Mesendoderm (in vitro differentiated cells): ENCODE data around the gene TMEM239.

ENCODE experiments used
- DNase-seq: peaks from one replicate; pipeline ENCODE4 v3.0.0; 2013
- H2AK5ac ChIP-seq: 2 replicates; pipeline ENCODE4 v1.6.1; 2013; ENCODE audit warnings: low read length, inconsistent platforms
- H2BK120ac ChIP-seq: 2 replicates; pipeline ENCODE4 v1.6.1; 2013; ENCODE audit warnings: low read depth, mild to moderate bottlenecking, low read length, moderate library complexity, mixed read lengths
- H2BK15ac ChIP-seq: replicated peaks from 2 replicates; pipeline ENCODE4 v1.6.1; 2013; ENCODE audit warnings: low read depth, mild to moderate bottlenecking, moderate library complexity
- H2BK5ac ChIP-seq: 2 replicates; pipeline ENCODE4 v1.6.1; 2013; ENCODE audit warnings: low read length, inconsistent platforms
- H3K18ac ChIP-seq: 2 replicates; pipeline ENCODE4 v1.6.1; 2013; ENCODE audit warnings: mild to moderate bottlenecking, low read length, mixed read lengths
- H3K23ac ChIP-seq: one replicate; pipeline ENCODE4 v1.6.1; 2013; ENCODE audit warnings: low read length
- H3K27ac ChIP-seq: 2 replicates; pipeline ENCODE4 v1.5.1; 2013; ENCODE audit warnings: low read depth, mild to moderate bottlenecking, inconsistent platforms, low read length, moderate library complexity
- H3K27me3 ChIP-seq: 2 replicates; pipeline ENCODE4 v1.6.1; 2013; ENCODE audit warnings: low read length, control low read depth, mild to moderate bottlenecking, inconsistent platforms; ENCODE audit not compliant: insufficient read depth, poor library complexity
- H3K36me3 ChIP-seq: 2 replicates; pipeline ENCODE4 v1.6.1; 2013; ENCODE audit warnings: low read length, inconsistent platforms; ENCODE audit not compliant: control insufficient read depth, insufficient read depth
- H3K4ac ChIP-seq: one replicate; pipeline ENCODE4 v1.6.1; 2013; ENCODE audit warnings: low read depth, mild to moderate bottlenecking, low read length, moderate library complexity
- H3K4me1 ChIP-seq: 2 replicates; pipeline ENCODE4 v1.6.1; 2013; ENCODE audit warnings: low read depth, low read length, inconsistent platforms; ENCODE audit not compliant: control insufficient read depth
- H3K4me2 ChIP-seq: 2 replicates; pipeline ENCODE4 v1.6.1; 2013; ENCODE audit warnings: low read length
- H3K4me3 ChIP-seq: 2 replicates; pipeline ENCODE4 v1.5.1; 2013; ENCODE audit warnings: mild to moderate bottlenecking, low read length
- H3K56ac ChIP-seq: one replicate; pipeline ENCODE4 v1.6.1; 2013; ENCODE audit warnings: low read length
- H3K79me1 ChIP-seq: 2 replicates; pipeline ENCODE4 v1.6.1; 2013; ENCODE audit warnings: low read length, inconsistent platforms
- H3K79me2 ChIP-seq: 2 replicates; pipeline ENCODE4 v1.6.1; 2013; ENCODE audit warnings: mild to moderate bottlenecking, low read length; ENCODE audit not compliant: control insufficient read depth, insufficient read depth
- H3K9ac ChIP-seq: 2 replicates; pipeline ENCODE4 v1.6.1; 2013; ENCODE audit warnings: low read length, inconsistent platforms
- H4K5ac ChIP-seq: one replicate; pipeline ENCODE4 v1.6.1; 2013; ENCODE audit warnings: low read length
- H4K8ac ChIP-seq: one replicate; pipeline ENCODE4 v1.6.1; 2013; ENCODE audit warnings: low read depth, mild to moderate bottlenecking, control low read depth, low read length, moderate library complexity
- WGBS: extraction: QIAGEN DNeasy Blood & Tissue Kit; methylation state at CpG from one replicate; pipeline ENCODE4 v1.1.7; 2013; ENCODE audit warnings: low lambda C conversion rate, missing lambda C conversion rate; ENCODE audit not compliant: insufficient coverage; ENCODE audit errors: extremely low coverage; 5-methylcytosine and 5-hydroxymethylcytosine counted together

Gene TMEM239

GRCh38 chr20:2858591-2858990, 42.4 kb downstream of the TMEM239 start:
- Histone ChIP-seq H3K9ac (no peak overlapping the region), H3K36me3 (no peaks in the 10 kb centered on the region)

GRCh38 chr20:2859330-2860121, 43.4 kb downstream of the TMEM239 start:
- DNase-seq, result no peak

More at GRCh38 chr20:2858591-2858990, 42.4 kb downstream of the TMEM239 start:
- no peaks in the 10 kb centered on the region for H3K79me1 ChIP-seq
- DNase-seq, result no peak
- no peak overlapping the region for H4K5ac ChIP-seq
- H2BK120ac ChIP-seq, result no peak overlapping the region
- H2AK5ac ChIP-seq, result no peak overlapping the region
- H3K4ac ChIP-seq, result no peak overlapping the region
- H3K4me1 ChIP-seq, result no peaks in the 10 kb centered on the region
- no peak overlapping the region for H3K4me2 ChIP-seq
- no peak overlapping the region for H3K18ac ChIP-seq
- no peak overlapping the region for H3K23ac ChIP-seq
- H4K8ac ChIP-seq, result no peak overlapping the region
- H2BK5ac ChIP-seq, result no peak overlapping the region
- H3K27me3 ChIP-seq, result no peaks in the 10 kb centered on the region
- no peak overlapping the region for H2BK15ac ChIP-seq
- no peak overlapping the region for H3K4me3 ChIP-seq
- H3K79me2 ChIP-seq, result no peaks in the 10 kb centered on the region
- no peak overlapping the region for H3K56ac ChIP-seq
- H3K27ac ChIP-seq, result no peak overlapping the region
- no CpG with 5 or more reads among the region's 2 CpGs for WGBS

GRCh38 chr20:2864626-2865025, 48.5 kb downstream of the TMEM239 start:
- Histone ChIP-seq H2BK5ac (no peak overlapping the region), H3K4me3 (no peak overlapping the region), H3K27me3 (no peaks in the 10 kb centered on the region), H3K9ac (no peak overlapping the region), H4K5ac (no peak overlapping the region), H3K56ac (no peak overlapping the region), H3K4ac (no peak overlapping the region), H3K4me2 (no peak overlapping the region), H2AK5ac (no peak overlapping the region), H3K23ac (no peak overlapping the region), H4K8ac (no peak overlapping the region), H2BK120ac (no peak overlapping the region), H3K36me3 (no peaks in the 10 kb centered on the region), H3K4me1 (no peaks in the 10 kb centered on the region), H3K79me1 (no peaks in the 10 kb centered on the region), H3K79me2 (no peaks in the 10 kb centered on the region), H2BK15ac (no peak overlapping the region), H3K18ac (no peak overlapping the region), H3K27ac (no peak overlapping the region)
- WGBS, result no CpG with 5 or more reads among the region's 12 CpGs
- DNase-seq, result no peak

More at GRCh38 chr20:2859330-2860121, 43.4 kb downstream of the TMEM239 start:
- Histone ChIP-seq H4K8ac (no peak overlapping the region), H3K36me3 (no peaks in the 10 kb centered on the region), H3K4me3 (no peak overlapping the region), H4K5ac (no peak overlapping the region), H3K4ac (no peak overlapping the region), H2AK5ac (no peak overlapping the region), H3K18ac (no peak overlapping the region), H2BK15ac (no peak overlapping the region), H3K27ac (no peak overlapping the region), H2BK5ac (no peak overlapping the region), H3K79me2 (no peaks in the 10 kb centered on the region), H3K79me1 (no peaks in the 10 kb centered on the region), H3K9ac (no peak overlapping the region), H3K56ac (no peak overlapping the region), H3K4me1 (no peaks in the 10 kb centered on the region), H2BK120ac (no peak overlapping the region), H3K27me3 (no peaks in the 10 kb centered on the region), H3K4me2 (no peak overlapping the region), H3K23ac (no peak overlapping the region)
- WGBS, result no CpG with 5 or more reads among the region's 4 CpGs

GRCh38 chr20:2865101-2865500, 48.9 kb downstream of the TMEM239 start:
- Histone ChIP-seq H3K27ac (no peak overlapping the region), H3K23ac (no peak overlapping the region), H3K56ac (no peak overlapping the region), H4K8ac (no peak overlapping the region), H3K36me3 (no peaks in the 10 kb centered on the region), H2BK15ac (no peak overlapping the region), H3K4ac (no peak overlapping the region), H3K4me1 (no peaks in the 10 kb centered on the region), H3K9ac (no peak overlapping the region), H3K4me3 (no peak overlapping the region), H2AK5ac (no peak overlapping the region), H3K4me2 (no peak overlapping the region), H3K79me1 (no peaks in the 10 kb centered on the region), H2BK5ac (no peak overlapping the region), H2BK120ac (no peak overlapping the region), H4K5ac (no peak overlapping the region), H3K18ac (no peak overlapping the region), H3K79me2 (no peaks in the 10 kb centered on the region), H3K27me3 (no peaks in the 10 kb centered on the region)
- no peak for DNase-seq
- no CpG with 5 or more reads among the region's 10 CpGs for WGBS

GRCh38 chr20:2865630-2866029, 49.5 kb downstream of the TMEM239 start:
- H3K79me2 ChIP-seq, result no peaks in the 10 kb centered on the region
- WGBS, result no CpG with 5 or more reads among the region's 3 CpGs
- no peak overlapping the region for H3K4ac ChIP-seq
- no peak overlapping the region for H3K23ac ChIP-seq
- H4K8ac ChIP-seq, result no peak overlapping the region
- no peak overlapping the region for H3K27ac ChIP-seq
- H3K9ac ChIP-seq, result no peak overlapping the region
- H2BK120ac ChIP-seq, result no peak overlapping the region
- peak; percentile 29 for DNase-seq
- no peak overlapping the region for H3K18ac ChIP-seq
- no peak overlapping the region for H3K4me3 ChIP-seq
- H4K5ac ChIP-seq, result no peak overlapping the region
- H3K36me3 ChIP-seq, result no peaks in the 10 kb centered on the region
- no peaks in the 10 kb centered on the region for H3K27me3 ChIP-seq
- H3K4me2 ChIP-seq, result no peak overlapping the region
- no peak overlapping the region for H2BK5ac ChIP-seq
- H3K79me1 ChIP-seq, result no peaks in the 10 kb centered on the region
- H3K4me1 ChIP-seq, result no peaks in the 10 kb centered on the region
- H3K56ac ChIP-seq, result no peak overlapping the region
- no peak overlapping the region for H2BK15ac ChIP-seq
- H2AK5ac ChIP-seq, result no peak overlapping the region

GRCh38 chr20:2866236-2866635, 50.1 kb downstream of the TMEM239 start:
- no peak overlapping the region for H2BK120ac ChIP-seq
- no peak overlapping the region for H3K27ac ChIP-seq
- H3K4ac ChIP-seq, result no peak overlapping the region
- no peak overlapping the region for H3K4me2 ChIP-seq
- H3K36me3 ChIP-seq, result no peaks in the 10 kb centered on the region
- H4K5ac ChIP-seq, result no peak overlapping the region
- H2BK5ac ChIP-seq, result no peak overlapping the region
- H3K56ac ChIP-seq, result no peak overlapping the region
- no peaks in the 10 kb centered on the region for H3K79me1 ChIP-seq
- no CpG with 5 or more reads among the region's 11 CpGs for WGBS
- H4K8ac ChIP-seq, result no peak overlapping the region
- H3K79me2 ChIP-seq, result no peaks in the 10 kb centered on the region
- no peak overlapping the region for H3K18ac ChIP-seq
- H2BK15ac ChIP-seq, result no peak overlapping the region
- DNase-seq, result no peak
- H2AK5ac ChIP-seq, result no peak overlapping the region
- H3K4me1 ChIP-seq, result no peaks in the 10 kb centered on the region
- H3K23ac ChIP-seq, result no peak overlapping the region
- no peak overlapping the region for H3K9ac ChIP-seq
- H3K4me3 ChIP-seq, result no peak overlapping the region
- no peaks in the 10 kb centered on the region for H3K27me3 ChIP-seq
